Measurements from ENCODE around the gene TEAD3.
"Not testable (repeated sequence)": the region's sequence is repeated elsewhere in the genome, so short reads cannot be mapped to it uniquely, and the experiment has no call there.

TEAD3 gene

DNA sequence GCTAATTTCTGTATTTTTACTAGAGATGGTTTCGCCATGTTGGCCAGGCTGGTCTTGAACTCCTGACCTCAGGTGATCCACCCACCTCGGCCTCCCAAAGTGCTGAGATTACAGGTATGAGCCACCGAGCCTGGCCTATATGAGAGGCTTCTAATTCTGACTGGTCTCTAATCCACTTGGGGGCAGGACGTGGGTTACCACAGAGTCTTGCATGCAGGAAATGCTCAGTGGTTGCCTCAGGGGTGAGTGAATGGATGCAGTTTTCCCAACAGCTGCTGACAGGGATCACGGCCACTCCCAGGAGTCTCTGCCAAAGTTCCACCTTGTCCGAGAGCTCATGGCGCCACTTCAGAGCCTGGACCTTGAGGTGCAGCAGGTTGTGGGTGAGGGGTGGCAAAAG, 51.2 kb downstream of the TEAD3 start:
- no peak for DNase-seq

DNA sequence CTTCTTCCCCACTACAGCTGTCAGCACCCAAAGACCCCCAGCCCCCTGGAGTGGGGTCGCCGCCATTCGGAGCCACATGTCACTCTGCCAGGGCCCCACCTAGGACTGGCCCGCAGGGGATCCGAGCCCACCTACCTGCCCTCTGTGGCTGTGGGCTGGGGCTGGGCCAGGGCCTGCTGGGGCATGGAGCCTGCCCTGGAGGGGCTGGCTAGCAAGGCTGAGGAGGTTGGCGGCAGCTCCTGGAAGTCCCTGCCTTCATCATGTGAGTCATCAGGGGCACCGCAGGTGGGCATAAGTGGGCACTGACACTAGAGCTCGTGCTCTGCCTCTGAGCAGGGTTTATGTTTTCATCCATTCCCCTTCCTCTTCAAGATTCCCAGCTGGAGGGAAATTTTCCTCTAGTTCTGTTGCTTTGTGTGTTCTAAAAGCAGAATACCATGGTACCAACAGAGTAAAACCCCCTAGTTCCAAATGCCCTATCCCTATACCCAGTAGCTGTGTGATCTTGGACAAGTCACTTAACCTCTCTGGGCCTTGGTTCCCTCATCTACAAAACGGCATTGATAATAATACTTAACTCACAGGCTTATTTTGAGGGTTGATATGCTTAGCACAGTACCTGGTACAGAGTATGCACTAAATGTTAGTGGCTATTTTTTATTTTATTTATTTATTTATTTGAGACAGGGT, 53.4 kb downstream of the TEAD3 start:
- DNase-seq, result no peak

DNA sequence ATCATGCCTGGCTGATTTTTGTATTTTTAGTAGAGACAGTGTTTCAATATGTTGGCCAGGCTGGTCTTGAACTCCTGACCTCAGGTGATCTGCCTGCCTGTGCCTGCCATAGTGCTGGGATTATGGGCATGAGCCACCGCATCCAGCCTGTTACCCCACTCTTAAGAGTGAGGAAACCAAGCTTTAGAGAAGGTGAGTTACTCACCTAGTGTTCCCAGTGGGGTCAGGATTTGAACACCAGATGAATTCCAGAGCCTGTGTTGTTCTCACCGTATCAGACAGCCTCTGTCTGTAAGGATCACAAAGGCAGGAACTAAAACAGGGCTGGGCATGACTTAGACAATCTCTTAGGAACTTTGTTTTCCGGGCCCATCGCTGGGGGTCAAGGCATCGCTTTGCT, 54.2 kb downstream of the TEAD3 start:
- DNase-seq, result no peak

DNA sequence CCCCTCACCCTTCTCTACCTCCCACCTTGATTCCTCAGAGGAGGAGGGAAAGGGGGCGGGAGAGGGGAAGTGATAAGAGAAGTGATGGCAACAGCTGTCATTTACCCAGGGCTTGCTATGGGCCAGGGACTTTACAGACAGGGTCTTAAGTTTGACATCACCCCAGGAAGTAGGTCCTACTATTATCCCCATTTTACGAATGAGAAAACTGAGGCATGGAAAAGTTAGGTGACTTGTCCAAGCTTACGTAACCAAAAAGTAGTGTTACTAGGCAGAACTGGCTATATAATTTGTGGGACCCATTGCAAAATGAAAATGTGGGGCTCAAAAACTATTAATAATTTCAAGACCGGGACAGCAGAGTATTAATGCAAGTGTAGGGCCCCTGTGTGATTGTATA, 55.2 kb downstream of the TEAD3 start:
- no peak for DNase-seq

DNA sequence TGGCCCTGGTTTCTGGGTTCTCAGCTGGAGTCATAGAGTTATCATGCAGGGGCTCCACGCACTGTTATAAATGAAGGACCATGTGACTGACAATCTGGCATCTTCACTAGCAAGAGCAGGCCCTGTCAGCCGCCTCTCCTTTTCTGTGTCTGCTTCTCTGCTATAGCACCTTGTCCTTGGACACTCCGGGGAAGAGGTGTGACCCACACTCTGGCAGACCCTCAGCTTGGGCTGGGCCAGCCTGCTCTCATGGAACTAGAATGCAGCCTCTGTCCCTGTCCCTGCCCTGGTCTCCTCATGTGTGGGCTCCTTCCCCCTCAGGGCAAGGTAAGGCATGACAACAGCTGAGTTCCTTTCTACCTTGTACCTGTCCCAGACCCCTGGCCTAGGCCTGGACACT, 55.7 kb downstream of the TEAD3 start:
- no peak for DNase-seq

DNA sequence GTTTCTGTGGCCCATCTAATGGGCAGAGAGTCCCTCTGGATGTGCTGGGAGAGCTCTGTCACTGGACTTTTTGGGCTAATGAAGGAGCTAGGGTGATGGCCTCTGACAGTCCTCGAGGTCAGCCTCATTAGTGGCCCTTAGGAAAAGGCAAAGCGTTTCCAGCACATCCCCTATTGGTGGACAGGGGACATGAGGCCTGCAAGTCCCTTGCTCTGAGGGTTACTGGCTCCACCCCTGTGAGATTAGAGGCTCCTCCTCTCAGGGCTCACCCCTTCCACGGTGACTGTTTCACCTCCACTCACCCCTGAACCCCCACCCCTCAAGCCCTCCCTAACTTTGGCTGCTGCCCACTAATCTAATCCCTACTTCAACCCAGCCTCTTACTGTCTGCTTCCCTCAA, 57.6 kb downstream of the TEAD3 start:
- no peak for DNase-seq

DNA sequence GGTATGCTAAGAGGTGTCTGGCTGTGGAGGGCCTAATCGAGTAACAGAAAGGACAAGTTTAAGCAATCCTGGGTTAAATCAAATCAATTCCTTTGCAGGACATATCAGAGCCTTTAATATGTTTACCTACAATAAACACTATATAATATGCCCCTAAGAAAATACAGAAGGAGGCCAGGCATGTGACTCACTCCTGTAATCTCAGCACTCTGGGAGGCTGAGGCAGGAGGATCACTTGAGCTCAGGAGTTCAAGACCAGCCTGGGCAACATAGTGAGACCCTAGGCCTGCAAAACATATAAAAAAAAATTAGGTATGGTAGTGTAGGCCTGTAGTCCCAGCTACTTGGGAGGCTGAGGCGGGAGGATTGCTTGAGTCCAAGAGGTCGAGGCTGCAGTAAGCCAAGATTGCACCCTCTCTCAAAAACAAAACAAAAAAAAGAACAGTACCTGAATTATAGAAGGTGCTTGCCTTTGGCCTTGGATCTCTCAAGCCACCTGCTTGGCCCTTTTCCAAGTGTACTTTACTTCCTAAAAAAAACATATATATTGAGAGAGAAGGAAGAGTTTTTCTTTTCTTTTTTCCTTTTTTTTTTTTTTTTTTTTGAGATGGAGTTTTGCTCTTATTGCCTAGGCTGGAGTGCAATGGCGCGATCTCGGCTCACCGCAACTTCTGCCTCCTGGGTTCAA, 58.4 kb downstream of the TEAD3 start:
- DNase-seq, result not testable (repeated sequence)

DNA sequence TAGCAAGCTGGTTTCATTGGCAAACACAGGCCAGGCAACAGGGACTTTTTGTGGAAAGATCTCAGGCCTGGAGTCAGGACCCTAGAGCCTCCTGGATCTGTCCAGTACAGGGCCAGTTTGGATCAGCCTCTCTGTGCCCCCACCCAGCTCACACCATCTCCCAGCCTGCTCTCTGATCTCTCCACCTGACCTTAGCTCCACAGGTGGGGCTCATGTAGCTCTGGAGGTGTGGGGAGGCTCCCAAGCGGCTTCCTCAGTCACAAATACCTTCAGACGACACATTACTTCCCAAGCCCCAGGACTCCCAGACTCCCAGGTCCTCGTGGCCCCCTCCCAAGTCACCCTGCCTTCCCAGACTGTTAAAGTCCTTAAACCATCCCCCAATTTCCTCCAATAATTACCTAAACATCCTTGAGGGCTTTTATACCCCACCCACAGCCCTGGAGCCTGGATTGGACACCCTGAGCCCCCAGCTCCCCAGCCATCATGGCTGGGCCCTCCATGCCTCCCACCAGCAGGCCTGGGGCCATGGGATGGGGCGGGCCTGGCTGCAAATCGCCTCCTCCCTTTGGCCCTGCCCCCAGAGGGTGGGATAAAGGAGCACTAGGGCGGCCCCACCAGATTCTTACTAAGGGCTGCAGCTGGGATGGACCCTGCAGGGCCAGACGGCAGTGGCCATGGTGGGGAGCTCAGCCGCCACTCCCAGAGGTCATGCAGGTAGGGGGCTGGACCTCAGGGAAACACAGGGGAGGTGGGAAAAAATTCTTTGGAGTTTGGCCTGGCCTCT, 60.6 kb downstream of the TEAD3 start:
- no peak for DNase-seq

DNA sequence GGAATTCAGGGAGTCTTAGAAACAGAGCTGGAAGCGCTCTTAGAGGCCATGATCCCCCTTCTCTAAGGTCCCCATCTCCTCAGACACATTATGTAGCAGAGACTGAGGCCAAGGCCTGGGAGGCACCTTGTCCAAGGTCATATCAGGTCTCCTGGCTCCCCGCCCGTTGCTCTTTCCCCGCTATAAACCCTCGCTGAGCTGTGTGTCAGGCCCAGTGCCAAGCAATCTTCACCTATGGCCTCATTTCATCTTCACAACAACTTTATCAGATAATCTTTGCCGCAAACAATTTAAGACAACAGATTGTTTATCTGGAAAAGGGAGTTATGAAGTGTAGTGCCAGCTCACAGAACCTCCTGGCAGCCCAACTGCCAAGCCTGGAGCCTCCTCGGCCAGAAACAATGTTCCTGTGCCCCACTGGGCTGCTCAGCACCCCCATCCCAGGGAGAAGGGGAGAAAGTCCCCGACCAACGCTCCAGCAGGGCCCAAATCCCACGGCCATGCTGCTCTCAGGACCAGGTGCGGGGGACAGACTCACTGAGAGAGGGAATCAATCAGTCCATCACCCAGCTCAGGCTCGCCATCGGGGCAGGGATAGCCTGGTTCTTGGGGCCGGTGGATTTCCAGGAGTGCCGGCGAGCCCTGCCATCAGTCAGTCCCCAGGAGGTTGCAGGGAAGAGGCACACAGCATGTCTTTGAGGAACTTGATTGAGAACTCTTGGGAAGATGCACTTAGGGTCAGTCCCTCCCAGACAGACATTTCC, 61.6 kb downstream of the TEAD3 start:
- DNase-seq, result no peak

DNA sequence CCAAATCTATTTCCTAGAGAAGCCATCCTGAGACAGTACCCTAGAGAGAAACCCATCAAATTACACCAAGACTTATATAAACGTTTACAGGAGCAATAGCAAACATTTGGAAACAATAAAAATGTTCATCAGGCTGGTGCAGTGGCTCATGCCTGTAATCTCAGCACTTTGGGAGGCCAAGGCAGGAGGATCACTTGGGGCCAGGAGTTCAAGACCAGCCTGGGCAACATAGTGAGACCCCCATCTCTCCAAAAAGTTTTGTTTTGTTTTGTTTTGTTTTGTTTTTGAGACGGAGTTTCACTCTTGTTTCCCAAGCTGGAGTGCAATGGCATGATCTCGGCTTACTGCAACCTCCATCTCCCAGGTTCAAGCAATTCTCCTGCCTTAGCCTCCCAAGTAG, 64.2 kb downstream of the TEAD3 start:
- not testable (repeated sequence) for DNase-seq

DNA sequence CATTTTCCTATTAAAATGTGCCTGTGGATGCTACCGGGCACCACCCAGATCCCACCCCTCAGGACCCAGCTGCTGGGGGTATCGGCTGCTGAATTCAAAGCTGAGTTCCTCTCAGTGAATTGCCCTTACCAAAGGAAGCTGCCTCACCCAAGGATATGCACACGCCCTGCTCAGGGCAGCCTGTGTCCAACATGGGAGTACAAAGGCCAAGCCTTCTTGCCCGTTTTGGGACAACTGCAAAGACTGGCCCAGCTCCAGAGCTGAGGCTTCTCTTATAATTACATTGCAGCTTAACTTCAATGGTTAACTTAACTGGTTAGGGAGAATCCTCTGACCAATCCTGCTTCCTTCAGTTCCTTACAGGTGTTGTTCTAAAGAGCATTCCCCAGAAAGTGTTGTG, 64.6 kb downstream of the TEAD3 start:
- DNase-seq, result no peak

DNA sequence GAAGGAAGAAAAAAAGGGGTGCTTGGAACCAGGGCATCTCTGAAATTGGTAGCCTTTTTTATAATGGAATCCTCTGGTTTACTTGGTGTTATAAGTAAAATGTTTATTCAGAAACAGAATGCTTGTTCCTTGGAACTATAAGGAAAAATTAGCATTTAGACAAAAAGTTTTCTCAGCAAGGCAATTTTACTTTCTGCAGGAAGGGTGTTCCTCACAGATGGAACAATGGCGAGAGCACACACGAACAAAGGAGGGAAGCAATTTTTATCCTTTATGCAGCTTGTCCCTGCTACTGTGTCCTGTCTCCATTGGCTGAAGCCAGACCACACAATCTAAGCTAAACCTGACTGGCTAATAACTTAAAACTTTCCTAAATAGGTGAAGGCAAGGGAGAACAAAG, 67.4 kb downstream of the TEAD3 start:
- no peak for DNase-seq

DNA sequence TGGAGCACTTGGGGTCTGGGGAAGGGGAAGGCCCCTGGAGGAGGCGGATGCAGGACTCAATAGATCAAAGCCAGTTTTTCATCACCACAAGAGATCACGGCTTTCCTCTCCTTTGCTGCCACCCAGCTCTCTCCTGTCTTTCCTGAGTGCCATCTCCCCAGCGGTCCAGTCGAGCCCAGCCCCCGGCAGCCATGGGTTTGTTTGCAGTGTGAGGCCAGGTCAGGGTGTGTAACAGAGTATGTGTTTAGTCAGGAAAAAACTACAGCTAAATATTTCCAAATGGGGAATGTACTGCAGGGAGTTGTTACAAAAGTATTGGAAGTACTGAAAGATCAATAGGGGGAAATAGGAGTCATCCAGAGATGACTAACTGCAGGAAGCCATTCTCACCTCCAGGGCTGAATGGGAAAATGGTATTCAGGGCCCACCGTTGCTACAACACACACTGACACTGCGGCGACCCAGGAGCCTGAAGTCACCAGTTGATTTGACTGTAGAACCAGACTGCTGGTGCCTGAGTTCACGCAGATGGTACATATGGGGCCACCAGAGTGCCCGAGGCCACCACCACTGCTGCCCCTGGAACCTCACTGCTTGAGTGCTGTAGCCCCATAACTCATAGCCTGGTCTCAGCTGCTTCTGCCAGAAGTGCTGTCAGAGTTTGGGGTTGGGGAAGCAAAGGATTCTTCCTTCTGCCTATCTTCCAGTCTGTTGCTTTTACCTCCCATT, 68.3 kb downstream of the TEAD3 start:
- no peak for DNase-seq

DNA sequence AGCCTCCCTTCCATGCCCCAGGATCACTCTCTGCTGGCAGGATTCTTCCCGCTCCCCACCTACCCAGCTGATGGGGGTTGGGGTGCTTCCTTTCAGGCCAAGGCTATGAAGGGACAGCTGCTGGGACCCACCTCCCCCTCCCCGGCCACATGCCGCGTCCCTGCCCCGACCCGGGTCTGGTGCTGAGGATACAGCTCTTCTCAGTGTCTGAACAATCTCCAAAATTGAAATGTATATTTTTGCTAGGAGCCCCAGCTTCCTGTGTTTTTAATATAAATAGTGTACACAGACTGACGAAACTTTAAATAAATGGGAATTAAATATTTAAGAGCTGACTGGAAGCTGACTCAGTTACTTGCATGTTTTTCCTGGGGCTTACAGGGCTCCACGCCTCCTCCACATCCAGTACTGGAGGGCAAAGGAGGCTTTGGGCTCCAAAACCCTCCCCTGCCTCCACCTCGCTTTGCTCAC, 69.0 kb downstream of the TEAD3 start:
- DNase-seq, result no peak

DNA sequence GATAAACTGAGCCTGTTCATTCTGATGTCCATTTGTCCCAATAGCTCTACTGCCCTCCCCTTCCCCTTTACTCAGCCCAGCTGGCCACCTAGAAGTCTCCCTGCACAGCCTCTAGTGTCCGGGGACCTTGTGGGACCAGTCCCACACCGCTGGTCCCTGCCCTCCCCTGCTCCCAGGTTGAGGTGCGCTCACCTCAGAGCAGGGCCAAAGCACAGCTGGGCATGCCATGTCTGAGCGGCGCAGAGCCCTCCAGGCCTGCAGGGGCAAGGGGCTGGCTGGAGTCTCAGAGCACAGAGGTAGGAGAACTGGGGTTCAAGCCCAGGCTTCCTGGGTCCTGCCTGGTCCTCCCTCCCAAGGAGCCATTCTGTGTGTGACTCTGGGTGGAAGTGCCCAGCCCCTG, 69.4 kb downstream of the TEAD3 start:
- no peak for DNase-seq

DNA sequence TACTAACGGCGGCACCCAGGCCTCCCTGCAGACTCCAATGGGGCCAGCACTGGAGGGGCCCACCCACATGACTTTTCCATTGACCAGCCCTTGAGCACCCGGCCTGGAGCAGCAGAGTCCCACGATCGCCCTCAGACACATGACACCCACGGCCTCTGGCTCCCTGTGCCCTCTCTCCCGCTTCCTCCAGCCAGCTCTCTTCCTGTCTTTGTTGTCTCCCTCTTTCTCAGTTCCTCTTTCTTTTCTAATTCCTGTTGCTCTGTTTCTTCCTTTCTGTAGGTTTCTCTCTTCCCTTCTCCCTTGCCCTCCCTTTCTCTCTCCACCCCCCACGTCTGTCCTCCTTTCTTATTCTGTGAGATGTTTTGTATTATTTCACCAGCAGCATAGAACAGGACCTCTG, 70.8 kb downstream of the TEAD3 start:
- DNase-seq, result no peak

DNA sequence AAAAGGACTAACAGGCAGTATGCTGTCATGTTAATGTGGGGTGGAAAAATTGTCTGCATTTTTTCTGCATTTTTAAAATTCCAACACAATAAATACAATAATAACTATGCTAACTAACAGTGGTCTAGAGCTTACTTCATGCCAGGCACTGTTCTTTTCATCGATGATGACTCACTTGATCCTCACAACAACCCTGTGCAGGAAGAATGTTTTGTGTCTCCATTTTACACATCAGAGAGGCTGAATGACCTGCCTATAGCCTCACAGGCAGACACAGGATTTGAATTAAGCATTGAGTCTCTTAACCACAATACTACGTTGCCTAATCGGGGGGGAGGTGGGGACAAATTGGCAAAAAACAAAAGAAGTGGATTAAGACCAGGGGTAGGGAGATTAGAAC, 71.6 kb downstream of the TEAD3 start:
- DNase-seq, result no peak

Measured in activated CD4-positive, alpha-beta T cell treated with anti-CD3 and anti-CD28 coated beads for 4 hours (primary cell).